HG02943 (cell line): ENCODE measurements around the gene EXOSC9.
A peak's percentile ranks its signal among the peaks of the same experiment; 100 is the strongest.

Source experiments
- ATAC-seq: cut with Tn5 transposase; IDR thresholded peaks from one replicate; pipeline ENCODE4 v1.9.1; 2021; ENCODE audit warnings: mild to moderate bottlenecking, low read depth, moderate library complexity; ENCODE audit not compliant: unreplicated experiment

The EXOSC9 gene

GRCh38 chr4:121786221-121786620 lies 14.9 kb upstream of the EXOSC9 start:
- no peak for ATAC-seq

- no peak for ATAC-seq
Measured at GRCh38 chr4:121788896-121789295, 12.2 kb upstream of the EXOSC9 start.

DNA sequence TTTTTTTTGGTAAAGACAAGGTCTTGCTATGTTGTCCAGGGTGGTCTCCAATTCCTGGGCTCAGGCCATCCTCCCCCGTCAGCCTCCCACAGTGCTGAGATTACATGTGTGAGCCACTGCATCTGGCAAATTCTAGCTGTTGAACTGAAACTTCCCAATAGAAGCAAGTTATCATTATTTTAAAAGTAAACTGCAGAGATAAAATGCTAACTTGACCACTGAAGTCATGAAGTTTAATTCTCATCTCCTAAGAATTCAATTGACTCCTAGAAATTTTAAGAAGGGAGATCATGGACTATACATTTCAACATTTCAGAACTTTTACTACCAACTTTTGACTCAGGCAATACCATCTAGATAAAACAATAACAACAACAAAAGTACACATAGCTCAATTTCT lies 11.7 kb upstream of the EXOSC9 start:
- ATAC-seq: no peak

DNA sequence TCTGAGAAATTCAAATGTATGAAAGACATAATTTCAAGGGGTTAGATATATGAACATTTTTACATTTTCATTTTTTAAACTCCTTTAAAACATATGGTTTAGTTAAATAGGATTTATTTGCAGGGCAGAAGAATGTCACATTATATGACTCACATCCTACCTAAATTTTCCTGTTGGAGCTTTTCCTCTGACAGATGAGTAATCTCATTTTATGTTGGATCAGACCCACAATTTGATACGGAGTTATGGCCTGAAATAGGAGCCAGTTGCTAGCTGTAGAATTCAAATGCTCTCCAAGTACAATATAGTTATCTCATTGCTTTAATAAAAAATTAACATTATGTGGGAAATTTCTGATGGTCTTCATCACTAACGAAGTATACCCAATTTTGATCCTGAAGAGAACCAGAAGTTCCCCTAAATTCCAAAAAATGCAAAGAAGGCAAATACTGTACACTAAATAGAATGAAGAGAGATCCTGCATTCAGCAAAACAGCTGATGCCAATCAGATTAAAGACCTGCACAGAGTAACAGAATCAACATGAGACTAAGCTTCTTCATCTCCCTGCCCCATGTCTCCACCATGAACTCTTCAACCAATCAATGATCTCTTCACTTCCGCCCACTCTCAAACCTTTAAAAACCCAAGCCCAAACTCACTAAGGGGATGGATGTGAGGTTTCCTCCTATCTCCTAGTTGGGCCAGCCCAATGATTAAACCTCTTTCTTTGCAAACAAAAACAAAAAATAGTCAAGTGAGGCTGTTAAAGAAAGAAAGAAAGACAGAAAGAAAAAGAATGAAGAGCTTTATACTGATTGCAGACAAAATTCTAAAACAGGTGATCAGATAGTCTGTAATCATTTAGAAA lies 10.9 kb upstream of the EXOSC9 start:
- ATAC-seq: no peak

- no peak for ATAC-seq
Measured at GRCh38 chr4:121790976-121791375, 10.1 kb upstream of the EXOSC9 start.

- no peak for ATAC-seq
Measured at GRCh38 chr4:121791481-121791880, 9.6 kb upstream of the EXOSC9 start.

- ATAC-seq: no peak
Measured at GRCh38 chr4:121792966-121793365, 8.2 kb upstream of the EXOSC9 start.

- no peak for ATAC-seq
Measured at GRCh38 chr4:121794505-121795188, 6.5 kb upstream of the EXOSC9 start.

DNA sequence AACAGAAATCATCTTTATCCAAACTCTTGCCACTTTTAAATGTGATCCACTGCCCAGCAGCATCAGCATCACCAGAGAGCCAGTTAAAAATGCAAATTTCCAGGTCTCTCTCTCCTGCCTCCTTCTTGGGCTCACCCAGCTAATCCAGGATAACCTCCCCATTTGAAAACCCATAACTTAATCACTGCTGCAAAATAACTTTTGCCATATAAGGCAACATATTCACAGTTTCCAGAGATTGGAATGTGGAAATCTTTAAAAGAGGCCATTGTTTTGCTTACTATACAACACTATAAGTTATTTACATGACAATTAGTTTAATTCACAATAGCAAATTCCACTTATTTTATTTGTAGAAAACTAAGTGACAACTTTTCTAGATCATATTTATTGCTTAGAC lies 4.8 kb upstream of the EXOSC9 start:
- no peak for ATAC-seq

- ATAC-seq: no peak
Measured at GRCh38 chr4:121799208-121799823, 1.8 kb upstream of the EXOSC9 start.

- ATAC-seq: no peak
Measured at GRCh38 chr4:121799867-121800501, 1.1 kb upstream of the EXOSC9 start.

GRCh38 chr4:121800638-121800960 lies 524 bp upstream of the EXOSC9 start:
- peak; percentile 13 for ATAC-seq

- ATAC-seq: no peak
Measured at GRCh38 chr4:121801715-121802075, 572 bp downstream of the EXOSC9 start.

DNA sequence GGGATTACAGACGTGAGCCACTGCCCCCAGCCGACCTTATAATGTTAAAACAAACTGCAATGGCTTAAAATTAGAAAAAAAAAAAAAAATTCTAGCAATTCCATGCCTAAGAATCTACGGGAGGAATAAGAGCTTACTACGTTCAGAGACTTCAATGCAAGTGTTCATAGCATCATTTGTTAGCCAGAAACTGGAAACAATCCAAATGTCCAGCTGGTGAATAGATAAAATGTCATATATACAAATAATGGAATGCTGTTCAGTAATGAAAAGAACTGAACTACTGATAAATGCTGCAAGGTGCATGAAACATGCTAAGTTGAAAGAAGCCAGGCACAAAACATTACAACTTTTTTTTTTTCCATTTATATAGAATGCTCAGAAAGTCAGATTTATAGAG lies 5.3 kb downstream of the EXOSC9 start:
- ATAC-seq: no peak

GRCh38 chr4:121811122-121811521 lies 10.0 kb downstream of the EXOSC9 start:
- no peak for ATAC-seq

- no peak for ATAC-seq
Measured at GRCh38 chr4:121814756-121815155, 13.6 kb downstream of the EXOSC9 start.

DNA sequence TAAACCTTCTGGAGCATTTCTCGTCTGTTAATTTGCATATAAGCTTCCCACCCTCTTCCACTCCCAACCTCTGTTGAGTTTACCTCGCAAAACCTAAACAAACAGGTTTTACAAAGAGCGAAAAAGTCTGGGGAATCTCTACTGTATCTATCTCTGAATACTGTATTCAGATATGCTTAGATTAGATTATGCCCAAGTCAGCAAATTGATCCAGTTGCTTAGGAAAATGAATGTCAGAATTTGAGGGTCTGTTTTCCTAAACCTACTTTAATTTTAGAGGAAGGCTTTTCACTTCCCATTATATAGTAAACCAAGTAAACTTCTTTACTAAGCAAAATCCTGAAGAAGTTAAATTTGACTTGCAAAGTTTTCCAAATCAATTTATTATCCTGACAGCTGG lies 15.9 kb downstream of the EXOSC9 start:
- ATAC-seq: no peak

GRCh38 chr4:121817701-121818100 lies 16.6 kb downstream of the EXOSC9 start:
- ATAC-seq: no peak

- ATAC-seq: no peak
Measured at GRCh38 chr4:121818215-121818614, 17.1 kb downstream of the EXOSC9 start.

DNA sequence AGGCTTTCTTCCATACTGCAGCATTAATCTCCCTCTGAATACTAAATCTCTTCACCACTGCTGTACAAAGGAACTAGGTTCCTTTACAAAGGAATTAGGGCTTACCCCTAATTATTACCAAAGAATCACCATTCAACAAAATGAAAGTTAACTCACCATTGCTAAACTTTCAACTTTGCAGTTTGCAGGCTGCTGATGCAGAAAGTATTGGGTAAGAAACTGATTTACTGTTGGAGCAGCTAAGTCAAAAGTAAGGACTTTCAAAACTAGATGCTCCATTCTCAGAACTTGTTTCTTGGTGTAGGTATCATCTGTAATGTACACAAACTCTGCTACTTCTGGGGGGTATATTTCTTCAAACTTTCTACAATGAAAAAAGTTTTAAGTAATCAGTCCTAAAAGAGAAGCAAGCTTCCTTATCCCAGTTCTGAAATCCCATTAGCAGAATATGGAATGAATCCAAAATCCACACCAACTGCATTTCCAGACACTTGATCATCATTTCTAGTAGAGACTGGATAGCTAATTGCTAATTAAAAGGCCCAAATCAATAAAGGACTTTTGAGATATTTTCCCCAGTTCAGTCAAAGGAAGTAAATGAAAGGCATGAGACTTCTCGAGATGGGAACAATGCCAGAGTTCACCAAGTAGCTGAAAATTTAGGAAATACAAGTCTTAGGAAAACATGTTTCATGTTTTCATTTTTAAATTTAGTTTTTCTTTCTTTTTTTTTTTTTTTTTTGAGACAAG lies 18.3 kb downstream of the EXOSC9 start:
- ATAC-seq: no peak

- ATAC-seq: no peak
Measured at GRCh38 chr4:121822047-121822446, 20.9 kb downstream of the EXOSC9 start.
